ACC112 (cell line): ENCODE data around the gene HAVCR2.

Experiments used
- H2AFZ ChIP-seq: fragments of 200-600 bp; sonication (generic); one replicate; pipeline ENCODE4 v1.6.0; 2017; ENCODE audit warnings: antibody characterized with exemption, low read length; ENCODE audit not compliant: unreplicated experiment
- H3K27ac ChIP-seq: fragments of 200-600 bp; sonication (generic); 2 replicates; pipeline ENCODE4 v1.5.1; 2014; ENCODE audit warnings: low read depth, mild to moderate bottlenecking, antibody characterized with exemption, low read length, moderate library complexity
- H3K27me3 ChIP-seq: fragments of 200-600 bp; sonication (generic); 2 replicates; pipeline ENCODE4 v1.6.1; 2014; ENCODE audit warnings: mild to moderate bottlenecking, antibody characterized with exemption, low read length, moderate library complexity, mixed read lengths; ENCODE audit not compliant: insufficient read depth
- H3K36me3 ChIP-seq: fragments of 200-600 bp; sonication (generic); 2 replicates; pipeline ENCODE4 v1.6.1; 2016; ENCODE audit warnings: mild to moderate bottlenecking, antibody characterized with exemption, low read length, moderate library complexity, mixed read lengths; ENCODE audit not compliant: insufficient read depth
- H3K4me1 ChIP-seq: fragments of 200-600 bp; sonication (generic); one replicate; pipeline ENCODE4 v1.6.1; 2016; ENCODE audit warnings: low read length, mixed read lengths; ENCODE audit not compliant: insufficient read depth, unreplicated experiment, control insufficient read depth
- H3K4me3 ChIP-seq: fragments of 200-600 bp; sonication (generic); 2 replicates; pipeline ENCODE4 v1.5.1; 2014; ENCODE audit warnings: mild to moderate bottlenecking, low read depth, low read length
- H3K79me2 ChIP-seq: fragments of 200-600 bp; sonication (generic); one replicate; pipeline ENCODE4 v1.6.0; 2016; ENCODE audit warnings: low read length; ENCODE audit not compliant: control insufficient read depth, unreplicated experiment, insufficient read depth

Gene HAVCR2

GRCh38 chr5:157046041-157046440, 62.8 kb downstream of the HAVCR2 start:
- Histone ChIP-seq H3K79me2 (no peaks in the 10 kb centered on the region), H3K4me1 (no peaks in the 10 kb centered on the region), H3K27me3 (peaks cover 3% of the 10 kb centered on the region; the same call in 1 of the 2 replicates), H3K36me3 (no peaks in the 10 kb centered on the region), H3K27ac (no peak overlapping the region), H2AFZ (no peak overlapping the region), H3K4me3 (no peak overlapping the region)

DNA sequence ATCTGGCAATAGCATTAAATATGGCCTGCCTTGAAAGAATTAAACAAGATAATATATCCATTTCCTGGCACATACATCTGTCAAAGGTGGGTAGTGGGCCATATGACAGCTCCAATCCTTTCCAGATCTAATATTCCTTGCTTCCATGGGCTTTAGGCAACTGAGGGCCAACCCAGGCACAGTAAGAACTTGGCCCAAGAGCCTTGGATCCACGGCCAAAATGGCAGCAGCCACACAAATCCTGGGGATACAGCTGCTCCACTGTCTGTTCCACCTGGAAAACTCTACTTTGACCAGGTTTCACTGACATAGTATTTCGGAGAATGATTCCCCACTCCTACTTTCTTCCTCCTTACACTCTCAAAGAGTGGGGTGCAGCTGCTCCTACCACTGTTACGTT, 63.2 kb downstream of the HAVCR2 start:
- no peaks in the 10 kb centered on the region for H3K27me3 ChIP-seq
- no peak overlapping the region for H3K4me3 ChIP-seq
- H3K36me3 ChIP-seq = no peaks in the 10 kb centered on the region
- no peaks in the 10 kb centered on the region for H3K4me1 ChIP-seq
- H3K27ac ChIP-seq = no peak overlapping the region
- no peak overlapping the region for H2AFZ ChIP-seq
- no peaks in the 10 kb centered on the region for H3K79me2 ChIP-seq

DNA sequence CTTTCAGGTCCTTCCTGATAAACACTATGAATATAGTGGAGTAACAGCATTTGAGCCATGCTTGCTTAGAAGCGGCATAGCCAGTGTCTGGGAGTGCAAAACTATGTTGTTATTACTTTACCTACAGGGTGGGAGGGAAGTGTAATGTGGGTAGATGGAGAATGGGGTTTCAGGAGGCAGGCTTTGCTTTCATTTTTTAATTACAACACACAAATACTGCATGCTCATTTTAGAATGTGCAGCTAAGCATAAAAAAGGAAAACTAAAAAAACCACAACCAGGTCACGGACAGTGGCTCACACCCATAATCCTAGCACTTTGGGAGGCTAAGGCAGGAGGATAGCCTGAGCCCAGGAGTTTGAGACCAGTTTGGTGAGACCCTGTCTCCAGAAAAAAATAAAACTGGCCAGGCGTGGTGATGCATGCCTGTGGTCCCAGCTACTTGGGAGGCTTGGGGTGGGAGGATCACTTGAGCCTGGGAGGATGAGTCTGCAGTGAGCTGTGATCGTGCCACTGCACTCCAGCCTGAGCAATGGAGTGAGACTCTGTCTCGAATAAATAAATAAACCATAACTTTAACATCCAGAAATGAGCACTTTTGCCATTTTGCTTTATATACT, 70.2 kb downstream of the HAVCR2 start:
- Histone ChIP-seq H2AFZ (no peak overlapping the region), H3K4me3 (no peak overlapping the region), H3K27ac (no peak overlapping the region), H3K27me3 (0 out of 2 replicates have a peak, but pooled peaks cover 2% of the 10 kb centered on the region), H3K79me2 (no peaks in the 10 kb centered on the region), H3K4me1 (no peaks in the 10 kb centered on the region), H3K36me3 (no peaks in the 10 kb centered on the region)
